Kidney epithelial cell (primary cell): ENCODE results near the gene OR52K2. TPM values are rescaled to one million over a fixed set of nuclear protein-coding genes. Genes with fewer than 3 reads are reported as not detected.

Experiments used
- DNase-seq: peaks from one replicate; pipeline ENCODE4 v3.0.0-alpha.2; 2010; ENCODE audit warnings: low read depth
- H3K27me3 ChIP-seq: 2 replicates; pipeline ENCODE4 v1.6.0; 2011; ENCODE audit warnings: low read length; ENCODE audit not compliant: control insufficient read depth, insufficient read depth
- H3K36me3 ChIP-seq: 2 replicates; pipeline ENCODE4 v1.5.1; 2011; ENCODE audit warnings: low read length; ENCODE audit not compliant: control insufficient read depth, insufficient read depth
- H3K4me3 ChIP-seq: 2 replicates; pipeline ENCODE4 v1.5.1; 2011; ENCODE audit warnings: low read depth, mild to moderate bottlenecking, control low read depth, low read length
- total RNA-seq: library from RNA; depleted of rRNA; stranded (reverse); fragments of >200 nt; gene quantifications from 2 replicates; pipeline ENCODE4 v1.2.3, GENCODE V29; 2015
- TF ChIP-seq, protein P1 (sequence below): IDR thresholded peaks from 2 replicates; pipeline ENCODE4 v1.5.1; 2011; ENCODE audit warnings: mild to moderate bottlenecking, moderate library complexity, low read length, control low read depth, inconsistent platforms; ENCODE audit not compliant: insufficient read depth, poor library complexity, severe bottlenecking

The OR52K2 gene
- total RNA-seq, 1 donor from 2014 or later: not detected

GRCh38 chr11:4496557-4497248 is 47.6 kb downstream of the OR52K2 start:
- Histone ChIP-seq H3K27me3 (no peaks in the 10 kb centered on the region), H3K4me3 (no peak overlapping the region), H3K36me3 (no peaks in the 10 kb centered on the region)
- no peak for DNase-seq
- TF ChIP-seq, protein P1, sequence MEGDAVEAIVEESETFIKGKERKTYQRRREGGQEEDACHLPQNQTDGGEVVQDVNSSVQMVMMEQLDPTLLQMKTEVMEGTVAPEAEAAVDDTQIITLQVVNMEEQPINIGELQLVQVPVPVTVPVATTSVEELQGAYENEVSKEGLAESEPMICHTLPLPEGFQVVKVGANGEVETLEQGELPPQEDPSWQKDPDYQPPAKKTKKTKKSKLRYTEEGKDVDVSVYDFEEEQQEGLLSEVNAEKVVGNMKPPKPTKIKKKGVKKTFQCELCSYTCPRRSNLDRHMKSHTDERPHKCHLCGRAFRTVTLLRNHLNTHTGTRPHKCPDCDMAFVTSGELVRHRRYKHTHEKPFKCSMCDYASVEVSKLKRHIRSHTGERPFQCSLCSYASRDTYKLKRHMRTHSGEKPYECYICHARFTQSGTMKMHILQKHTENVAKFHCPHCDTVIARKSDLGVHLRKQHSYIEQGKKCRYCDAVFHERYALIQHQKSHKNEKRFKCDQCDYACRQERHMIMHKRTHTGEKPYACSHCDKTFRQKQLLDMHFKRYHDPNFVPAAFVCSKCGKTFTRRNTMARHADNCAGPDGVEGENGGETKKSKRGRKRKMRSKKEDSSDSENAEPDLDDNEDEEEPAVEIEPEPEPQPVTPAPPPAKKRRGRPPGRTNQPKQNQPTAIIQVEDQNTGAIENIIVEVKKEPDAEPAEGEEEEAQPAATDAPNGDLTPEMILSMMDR: no peak

Other genes starting within 250 kb of the OR52K2 start
- gene OR52B4, start 80.9 kb upstream of the OR52K2 start, total RNA-seq: not detected in 2 replicates
- 22.3 and 25.3 TPM in 2 replicates for gene TRIM21, start 55.6 kb upstream of the OR52K2 start, total RNA-seq
- not detected in 2 replicates for gene OR52K1, start 33.4 kb downstream of the OR52K2 start, total RNA-seq
- not detected in 2 replicates for gene OR52M1, start 95.9 kb downstream of the OR52K2 start, total RNA-seq
- gene OR52I2, start 132.4 kb downstream of the OR52K2 start, total RNA-seq: not detected in 2 replicates
- gene OR52I1, start 144.7 kb downstream of the OR52K2 start, total RNA-seq: not detected in 2 replicates
- gene TRIM68, start 158.9 kb downstream of the OR52K2 start, total RNA-seq: 21.9 and 25.3 TPM in 2 replicates
- gene OR51D1, start 188.2 kb downstream of the OR52K2 start, total RNA-seq: not detected in 2 replicates
- gene OR51E1, start 194.7 kb downstream of the OR52K2 start, total RNA-seq: not detected in 2 replicates
- gene OR51E2, start 248.6 kb downstream of the OR52K2 start, total RNA-seq: not detected in 2 replicates